Transverse colon (tissue), 4 donors: ENCODE data around the gene MANBA.

ENCODE experiments used
- EP300 ChIP-seq: sonication (generic); formaldehyde crosslinking; IDR thresholded peaks from one replicate; pipeline ENCODE4 v1.6.1; 2017; ENCODE audit warnings: antibody characterized with exemption, low read depth
- POLR2AphosphoS5 ChIP-seq, 3 donors: sonication (generic); formaldehyde crosslinking; IDR thresholded peaks; one replicate each; pipeline ENCODE4 v1.6.1; 2016; ENCODE audit warnings: antibody characterized with exemption in 3 of 3
- TF ChIP-seq, protein P1 (sequence below), 5 experiments: fragments of 200-600 bp in 3 of 5; fragments of 450-650 bp in 2 of 5; sonication (generic) in 3 of 5; IDR thresholded peaks; 1 replicate in 2 of 5; 2 replicates in 3 of 5; pipeline ENCODE4 v1.5.1; 2016 to 2017; ENCODE audit warnings: antibody characterized with exemption in 5 of 5, inconsistent platforms in 3 of 5, mild to moderate bottlenecking in 2 of 5, moderate library complexity in 1 of 5

DNA sequence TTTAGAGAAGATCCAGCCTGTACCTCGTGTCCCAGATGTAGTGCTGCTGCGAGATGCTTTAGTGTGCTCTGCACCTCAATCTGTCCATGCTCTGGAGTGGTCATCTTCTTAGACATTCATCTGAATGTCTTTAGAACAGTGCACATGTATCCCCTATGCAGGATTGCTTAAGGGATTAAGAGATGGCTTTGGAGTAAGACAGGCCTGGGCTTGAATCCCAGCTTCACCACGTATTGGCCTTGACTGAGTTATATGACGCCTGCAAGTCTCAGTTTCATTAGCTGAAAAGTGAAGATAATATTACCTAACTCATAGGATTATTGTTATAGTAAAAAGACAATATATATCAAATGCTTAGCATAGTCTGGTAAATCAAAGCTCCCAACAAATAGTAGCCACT lies 161.3 kb downstream of the MANBA start:
- TF ChIP-seq EP300 (no peak), POLR2AphosphoS5 (IDR thresholded peaks at IDR 0.05) (no peak)
- TF ChIP-seq, protein P1, sequence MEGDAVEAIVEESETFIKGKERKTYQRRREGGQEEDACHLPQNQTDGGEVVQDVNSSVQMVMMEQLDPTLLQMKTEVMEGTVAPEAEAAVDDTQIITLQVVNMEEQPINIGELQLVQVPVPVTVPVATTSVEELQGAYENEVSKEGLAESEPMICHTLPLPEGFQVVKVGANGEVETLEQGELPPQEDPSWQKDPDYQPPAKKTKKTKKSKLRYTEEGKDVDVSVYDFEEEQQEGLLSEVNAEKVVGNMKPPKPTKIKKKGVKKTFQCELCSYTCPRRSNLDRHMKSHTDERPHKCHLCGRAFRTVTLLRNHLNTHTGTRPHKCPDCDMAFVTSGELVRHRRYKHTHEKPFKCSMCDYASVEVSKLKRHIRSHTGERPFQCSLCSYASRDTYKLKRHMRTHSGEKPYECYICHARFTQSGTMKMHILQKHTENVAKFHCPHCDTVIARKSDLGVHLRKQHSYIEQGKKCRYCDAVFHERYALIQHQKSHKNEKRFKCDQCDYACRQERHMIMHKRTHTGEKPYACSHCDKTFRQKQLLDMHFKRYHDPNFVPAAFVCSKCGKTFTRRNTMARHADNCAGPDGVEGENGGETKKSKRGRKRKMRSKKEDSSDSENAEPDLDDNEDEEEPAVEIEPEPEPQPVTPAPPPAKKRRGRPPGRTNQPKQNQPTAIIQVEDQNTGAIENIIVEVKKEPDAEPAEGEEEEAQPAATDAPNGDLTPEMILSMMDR (IDR thresholded peaks at IDR 0.05): no peak
